GM21786 (cell line): ENCODE measurements around the gene CRNKL1.

ENCODE experiments used
- ATAC-seq: cut with Tn5 transposase; IDR thresholded peaks from one replicate; pipeline ENCODE4 v1.9.1; 2021; ENCODE audit not compliant: unreplicated experiment

The CRNKL1 gene

DNA sequence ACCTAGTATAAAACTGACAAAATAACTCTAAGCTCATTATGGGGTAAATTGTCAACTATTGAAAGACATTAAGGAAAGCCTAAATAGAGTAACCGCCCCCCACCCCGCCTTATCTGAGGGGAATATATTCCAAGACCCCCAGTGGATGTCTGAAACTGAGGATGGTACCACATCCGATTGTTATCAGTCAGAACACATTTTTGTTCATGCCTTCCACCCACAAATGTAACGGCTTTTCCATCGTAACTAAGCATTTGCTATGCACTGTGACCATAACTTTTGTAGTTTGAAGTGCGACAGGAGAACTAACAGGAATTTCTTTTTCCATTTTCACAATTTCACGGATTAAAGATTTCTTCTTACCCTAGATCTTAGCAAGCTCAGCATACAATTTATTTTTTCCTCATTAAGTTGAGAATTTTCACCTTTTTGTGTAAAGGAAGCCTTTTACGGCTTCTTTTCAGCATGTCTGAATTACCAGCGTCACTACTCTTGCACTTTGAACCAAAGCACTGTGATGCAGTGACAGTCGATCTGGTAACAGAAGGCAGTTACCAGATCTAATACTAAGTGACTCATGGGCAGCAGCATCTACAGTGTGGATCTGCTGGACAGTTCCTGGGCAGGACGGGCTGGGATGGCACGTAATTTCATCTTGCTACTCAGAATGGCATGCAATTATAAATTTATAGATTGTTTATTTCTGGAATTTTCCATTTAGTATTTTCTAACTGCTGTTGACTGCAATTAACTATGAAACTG lies 11.9 kb upstream of the CRNKL1 start:
- no peak for ATAC-seq

DNA sequence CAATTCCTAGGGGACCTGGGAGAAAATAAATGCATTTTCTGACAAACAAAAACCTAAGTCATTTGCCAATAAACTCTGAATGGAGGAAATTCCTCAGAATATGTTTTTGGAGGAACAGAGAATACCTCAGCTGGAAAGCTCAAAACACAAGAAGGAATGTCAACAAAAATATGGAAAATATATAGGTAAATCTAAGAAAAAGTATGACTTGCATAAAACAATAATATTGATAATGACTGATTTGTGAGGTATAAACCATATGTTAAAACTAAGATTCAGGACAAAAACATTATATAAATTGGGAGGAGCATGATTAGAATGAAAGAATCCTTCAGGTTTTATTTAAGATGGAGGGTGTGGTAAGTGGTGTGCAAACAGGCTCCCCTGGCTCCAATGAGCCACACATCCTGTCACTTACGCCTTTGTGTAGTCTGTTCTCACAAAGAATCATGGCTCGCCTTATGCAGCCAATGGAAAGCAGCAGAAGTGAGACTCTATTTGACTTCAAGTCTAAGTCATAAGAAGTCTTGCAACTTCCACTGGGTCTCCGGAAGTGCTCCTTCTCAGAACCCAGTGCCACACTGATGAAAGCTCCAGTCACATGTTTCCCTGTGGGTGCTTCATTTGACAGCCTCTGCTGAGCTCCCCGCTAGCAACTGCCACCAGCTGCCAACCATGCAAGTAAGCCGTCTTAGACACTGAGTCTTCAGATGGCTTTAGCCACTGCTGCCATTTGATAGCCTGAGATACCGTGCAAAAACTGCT lies 8.2 kb upstream of the CRNKL1 start:
- ATAC-seq: no peak

DNA sequence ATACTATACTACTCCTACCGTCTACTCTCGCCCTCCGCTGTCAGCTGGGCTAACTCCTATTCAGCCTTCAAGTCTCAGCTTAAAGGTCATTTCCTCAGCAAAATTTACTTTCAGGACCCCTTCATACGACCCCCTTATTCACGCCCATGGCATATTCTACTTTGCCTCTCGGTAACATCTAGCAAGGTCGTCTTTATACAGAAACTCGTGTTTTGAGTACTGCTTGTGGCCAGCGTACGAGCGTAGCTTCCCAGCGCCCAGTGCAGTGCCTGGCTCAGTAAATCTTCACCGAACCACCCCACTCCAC lies 546 bp downstream of the CRNKL1 start:
- ATAC-seq: no peak

DNA sequence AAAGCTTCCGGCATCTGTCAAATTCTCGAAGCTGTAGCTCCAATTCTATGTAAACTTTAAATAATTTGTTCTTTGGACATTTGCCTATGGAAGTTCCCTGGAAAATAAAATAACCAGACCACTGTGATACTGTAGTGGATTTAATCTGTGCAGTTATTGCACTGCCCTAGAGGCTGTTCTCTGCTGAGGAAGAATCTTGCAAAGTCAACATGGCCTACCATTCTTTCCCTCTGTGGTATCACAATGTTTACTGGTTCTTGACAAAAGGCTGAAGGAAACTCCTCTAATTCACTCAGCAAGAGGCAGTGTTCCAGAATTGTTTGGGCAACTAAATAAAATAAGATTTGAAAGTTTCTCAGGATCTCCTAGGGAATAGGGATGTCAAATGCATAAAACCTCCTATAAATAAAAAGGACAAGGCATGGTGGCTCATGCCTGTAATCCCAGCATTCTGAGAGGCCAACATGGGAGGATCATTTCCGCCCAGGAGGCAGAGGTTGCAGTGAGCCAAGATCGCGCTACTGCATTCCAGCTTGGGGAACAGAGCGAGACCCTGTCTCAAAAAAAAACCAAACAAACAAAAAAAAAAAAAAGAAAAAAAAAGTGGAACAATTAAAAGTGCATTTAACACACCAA lies 12.4 kb downstream of the CRNKL1 start:
- ATAC-seq: no peak

DNA sequence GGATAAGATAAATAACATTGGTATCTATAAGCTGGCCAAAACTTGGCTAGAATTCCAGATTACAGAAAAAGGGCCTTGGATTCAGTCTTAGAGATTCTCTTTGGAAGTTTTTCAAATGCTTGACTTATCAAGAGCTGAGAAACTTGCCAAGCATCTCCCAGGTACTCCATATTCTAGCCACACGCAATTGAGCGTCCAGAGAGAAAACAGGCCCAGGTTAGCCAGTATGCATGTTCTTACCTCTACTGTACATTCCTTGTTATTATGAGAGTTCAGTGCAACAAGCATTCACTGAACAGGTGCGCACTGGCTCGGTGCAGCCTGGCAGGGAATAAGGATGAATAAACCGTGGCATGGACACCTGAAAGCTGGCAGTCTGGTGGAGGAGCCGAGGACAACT lies 13.7 kb downstream of the CRNKL1 start:
- no peak for ATAC-seq

DNA sequence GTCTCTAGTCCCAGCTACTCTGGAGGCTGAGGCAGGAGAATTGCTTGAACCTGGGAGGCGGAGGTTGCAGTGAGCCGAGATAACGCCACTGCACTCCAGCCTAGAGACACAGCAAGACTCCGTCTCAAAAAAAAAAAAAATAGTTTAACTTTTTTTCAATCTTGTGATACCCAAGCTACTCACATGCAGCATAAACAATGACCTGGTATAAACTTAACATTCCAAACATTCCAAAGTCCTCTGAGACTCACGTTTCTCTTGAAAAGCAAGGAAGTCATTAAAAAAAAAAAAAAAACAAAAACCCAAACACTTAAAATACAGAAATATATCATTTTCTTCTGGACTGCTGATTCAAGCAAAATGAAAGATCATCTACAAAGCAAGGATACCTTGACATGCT lies 14.3 kb downstream of the CRNKL1 start:
- ATAC-seq: no peak

DNA sequence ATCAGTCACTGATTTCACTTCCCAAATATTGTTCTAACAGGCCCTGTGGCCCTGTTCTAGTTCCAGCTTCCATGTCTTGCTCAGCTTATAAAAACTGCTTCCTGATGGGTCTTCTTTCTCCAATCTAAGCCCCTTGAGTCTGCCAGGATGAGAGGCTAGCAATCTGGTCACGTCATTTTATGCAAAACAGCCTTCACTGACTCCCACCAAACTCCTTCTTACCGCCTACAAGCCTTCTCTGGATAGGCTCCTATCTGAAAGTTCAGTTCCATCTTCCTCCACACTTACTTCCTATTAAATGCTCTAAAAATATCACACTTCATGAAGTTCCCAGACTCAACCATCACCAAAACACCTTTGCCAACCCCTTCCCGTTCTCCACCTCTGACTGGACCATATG lies 15.5 kb downstream of the CRNKL1 start:
- ATAC-seq: no peak

DNA sequence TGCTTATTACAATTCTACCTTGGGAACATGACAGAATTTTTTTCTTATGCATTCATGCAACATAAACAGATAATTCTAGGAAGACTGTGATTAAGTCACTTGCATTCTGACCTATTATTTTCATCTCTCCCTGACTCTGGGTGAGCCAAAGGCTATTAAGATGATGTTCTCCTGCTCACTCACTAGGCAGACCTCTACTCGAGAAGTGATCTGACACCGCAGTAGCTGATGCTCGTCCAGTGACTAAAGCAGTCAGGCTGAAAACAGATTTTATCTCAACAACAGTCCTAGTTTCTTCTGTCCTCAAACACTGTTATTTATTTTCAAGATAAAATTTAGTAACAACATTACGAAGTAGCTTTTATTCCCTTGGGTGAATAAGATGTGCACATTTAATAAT lies 17.8 kb downstream of the CRNKL1 start:
- no peak for ATAC-seq

DNA sequence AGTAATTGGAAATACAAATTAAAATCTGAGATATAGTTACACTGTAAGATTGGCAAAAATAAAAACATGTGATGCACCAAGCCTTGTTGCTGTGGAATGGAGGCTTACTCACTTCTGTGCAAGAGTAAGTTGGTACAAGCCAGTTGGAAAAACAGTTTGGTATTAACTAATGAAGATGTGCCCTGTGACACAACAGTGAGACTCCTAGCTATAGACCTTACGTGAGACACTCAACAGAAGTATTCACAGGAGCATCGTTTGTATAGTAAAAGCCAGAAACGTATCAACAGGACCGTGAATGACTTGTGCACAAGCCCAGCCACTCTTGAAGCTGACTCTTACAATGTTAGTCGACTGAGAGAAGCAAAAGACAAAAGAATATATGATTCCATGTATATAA lies 20.5 kb downstream of the CRNKL1 start:
- ATAC-seq: no peak

DNA sequence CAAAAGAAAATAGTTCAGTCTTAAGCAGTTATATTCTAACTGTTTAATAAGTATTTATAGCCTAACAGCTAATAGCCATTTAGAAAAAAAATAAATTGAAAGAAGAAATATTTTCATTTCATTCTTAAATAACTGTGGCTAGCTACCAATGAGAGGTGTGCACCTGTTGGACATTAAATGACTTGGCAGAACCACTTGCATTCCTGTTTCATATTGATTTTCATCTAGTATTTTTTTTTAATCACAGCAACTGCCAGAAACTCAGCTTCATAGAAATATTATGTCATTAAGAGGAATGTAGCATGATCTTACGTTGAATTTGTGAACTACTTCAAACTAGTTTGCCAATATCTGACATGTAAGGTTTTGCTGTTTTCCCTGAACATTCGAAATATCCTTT lies 25.0 kb downstream of the CRNKL1 start:
- ATAC-seq: no peak

DNA sequence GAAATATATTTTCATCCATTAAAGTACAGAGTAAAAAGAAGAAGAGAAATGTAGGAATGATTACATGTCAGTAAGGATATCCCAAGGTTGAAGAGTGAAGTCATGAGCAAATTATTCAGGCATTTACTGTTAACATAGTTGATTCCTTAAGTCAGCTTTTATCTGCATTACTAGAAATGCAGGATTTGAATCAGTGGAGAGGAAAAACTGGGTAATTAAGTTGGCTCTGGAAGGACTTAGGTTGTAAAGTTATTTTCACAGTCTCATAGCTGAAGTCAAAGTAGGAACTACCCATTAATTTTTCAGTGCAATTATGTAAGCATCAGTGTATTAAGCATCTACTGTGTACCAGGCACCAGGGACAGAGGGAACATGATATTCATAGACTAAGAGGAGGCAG lies 27.3 kb downstream of the CRNKL1 start:
- ATAC-seq: no peak

DNA sequence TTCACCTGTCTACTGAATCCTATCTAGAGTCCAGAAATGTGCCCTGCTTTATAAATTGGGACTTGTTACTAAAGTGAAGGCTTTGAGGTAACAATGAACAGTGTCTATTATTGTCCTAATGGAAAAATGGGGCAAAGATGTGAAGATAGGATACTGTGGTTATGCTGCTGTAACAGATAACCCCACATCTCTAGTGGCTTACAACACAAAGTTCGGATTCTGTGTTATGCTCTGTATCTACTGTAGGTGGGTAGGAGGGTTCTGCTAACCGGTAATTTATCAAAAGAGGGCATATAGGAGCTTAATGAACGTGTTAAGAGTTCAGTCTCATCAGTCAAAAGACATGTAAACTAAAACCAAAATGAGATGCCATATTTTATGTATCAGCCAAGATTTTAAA lies 28.9 kb downstream of the CRNKL1 start:
- ATAC-seq: no peak

DNA sequence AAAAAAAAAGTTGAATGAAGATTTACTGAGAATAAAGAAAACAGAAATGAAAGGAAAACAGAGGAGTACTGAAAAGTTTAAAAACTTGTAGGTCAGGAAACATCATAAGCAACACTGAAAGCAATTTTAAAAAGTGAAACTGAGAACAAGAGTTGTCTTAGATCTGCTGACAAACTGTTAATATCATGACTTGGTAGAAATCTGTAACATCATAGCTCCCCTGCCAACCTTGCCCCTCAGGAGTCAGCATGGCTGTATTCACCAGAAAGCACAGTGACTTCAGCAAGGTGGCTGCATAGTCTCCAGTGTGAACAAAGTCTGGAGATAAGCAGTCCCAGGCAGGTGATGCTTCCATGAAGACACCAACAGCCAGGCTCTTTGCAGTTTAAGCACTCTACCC lies 29.8 kb downstream of the CRNKL1 start:
- peak; percentile 69 for ATAC-seq

DNA sequence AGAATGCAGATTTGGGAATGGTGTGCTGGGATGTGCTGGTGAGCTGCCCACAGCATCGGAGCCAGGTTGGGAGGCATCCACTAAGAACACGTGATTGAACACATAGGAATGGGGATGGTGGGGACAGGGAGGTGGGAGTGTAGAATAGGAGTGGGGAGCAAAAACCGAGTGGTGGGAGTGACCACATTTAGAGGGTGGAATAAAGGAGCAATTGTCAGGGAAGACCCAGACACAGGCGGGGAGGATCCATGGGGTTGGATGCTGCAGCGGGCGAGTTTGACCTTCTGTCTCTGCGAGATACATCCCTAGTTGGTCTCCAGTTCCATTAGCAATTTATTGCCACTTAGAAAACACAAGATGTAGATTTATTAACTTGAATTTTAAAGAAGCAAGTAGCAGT lies 30.4 kb downstream of the CRNKL1 start:
- ATAC-seq: no peak

DNA sequence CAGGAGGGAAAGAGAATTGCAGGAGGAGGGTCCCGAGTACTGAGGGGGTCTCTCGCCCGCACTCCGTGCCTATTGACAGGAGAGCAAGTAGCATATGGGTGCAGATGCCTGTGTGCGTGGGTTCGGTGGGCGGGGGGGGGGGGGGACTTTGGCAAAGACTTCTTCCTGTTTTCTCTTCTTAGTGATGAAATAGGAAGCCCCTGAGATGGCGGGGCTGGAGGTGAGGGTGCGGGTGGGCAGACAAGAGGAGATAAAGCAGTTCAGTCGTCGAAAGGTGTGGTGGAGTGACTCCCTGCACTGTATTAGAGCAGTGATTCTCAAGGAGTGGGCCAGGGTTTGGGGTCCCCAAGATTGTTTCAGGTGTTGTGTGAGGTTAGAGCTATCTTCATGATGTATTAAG lies 31.4 kb downstream of the CRNKL1 start:
- no peak for ATAC-seq

DNA sequence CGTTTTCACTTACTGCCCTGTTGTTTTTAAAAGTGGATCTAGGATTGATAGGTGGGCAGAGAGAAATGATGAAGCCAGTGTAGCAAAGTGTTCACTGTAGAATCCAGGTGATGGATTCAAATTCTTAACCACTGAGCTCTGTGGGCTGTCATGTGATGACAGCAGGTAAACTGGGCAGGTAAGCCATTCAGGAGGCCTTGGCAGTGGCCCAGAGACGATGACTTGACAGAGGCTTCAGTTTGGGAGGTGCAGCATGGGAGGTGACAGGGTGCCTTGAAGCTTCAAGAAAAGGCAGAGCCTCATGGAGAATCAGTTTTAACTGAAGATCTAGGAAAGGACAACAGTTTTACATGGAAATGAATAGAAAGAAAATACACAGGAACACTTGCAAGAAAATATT lies 33.1 kb downstream of the CRNKL1 start:
- ATAC-seq: no peak

DNA sequence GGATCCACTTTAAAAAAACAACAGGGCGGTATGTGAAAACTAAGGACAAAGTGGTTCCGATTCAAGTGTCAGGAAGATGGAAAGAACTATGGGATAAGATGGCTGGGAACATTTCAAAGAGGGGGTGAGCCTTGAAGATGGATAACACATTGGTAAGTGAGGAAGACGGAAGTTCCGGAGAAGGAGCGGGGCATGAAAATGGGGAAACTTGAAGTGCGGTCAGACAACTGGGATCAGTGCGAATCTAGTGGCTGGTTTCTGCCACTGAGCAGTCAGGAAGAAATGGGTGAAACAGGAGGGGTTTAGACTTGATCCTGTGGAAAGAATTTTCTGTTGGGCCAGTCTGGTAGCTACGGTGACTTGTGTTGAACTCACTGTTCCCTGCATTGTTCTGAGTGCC lies 33.9 kb downstream of the CRNKL1 start:
- no peak for ATAC-seq

DNA sequence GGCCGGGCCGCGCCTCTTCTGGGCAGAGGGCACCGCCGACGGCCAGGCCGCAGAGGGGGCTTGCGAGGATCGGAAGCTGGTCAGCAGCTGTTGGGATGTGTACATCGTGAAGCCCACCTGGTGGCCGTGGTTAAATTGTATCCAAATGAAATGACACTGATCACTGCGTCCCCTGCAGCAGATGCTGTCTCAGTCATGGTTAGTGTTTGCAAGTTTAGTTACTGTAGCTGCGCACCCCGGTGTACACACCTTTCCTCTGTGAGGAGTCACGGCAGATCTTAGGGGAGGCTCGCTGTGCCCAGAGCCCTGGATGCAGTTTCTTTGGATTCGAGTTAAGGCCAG lies 34.5 kb downstream of the CRNKL1 start:
- ATAC-seq: peak; percentile 0

DNA sequence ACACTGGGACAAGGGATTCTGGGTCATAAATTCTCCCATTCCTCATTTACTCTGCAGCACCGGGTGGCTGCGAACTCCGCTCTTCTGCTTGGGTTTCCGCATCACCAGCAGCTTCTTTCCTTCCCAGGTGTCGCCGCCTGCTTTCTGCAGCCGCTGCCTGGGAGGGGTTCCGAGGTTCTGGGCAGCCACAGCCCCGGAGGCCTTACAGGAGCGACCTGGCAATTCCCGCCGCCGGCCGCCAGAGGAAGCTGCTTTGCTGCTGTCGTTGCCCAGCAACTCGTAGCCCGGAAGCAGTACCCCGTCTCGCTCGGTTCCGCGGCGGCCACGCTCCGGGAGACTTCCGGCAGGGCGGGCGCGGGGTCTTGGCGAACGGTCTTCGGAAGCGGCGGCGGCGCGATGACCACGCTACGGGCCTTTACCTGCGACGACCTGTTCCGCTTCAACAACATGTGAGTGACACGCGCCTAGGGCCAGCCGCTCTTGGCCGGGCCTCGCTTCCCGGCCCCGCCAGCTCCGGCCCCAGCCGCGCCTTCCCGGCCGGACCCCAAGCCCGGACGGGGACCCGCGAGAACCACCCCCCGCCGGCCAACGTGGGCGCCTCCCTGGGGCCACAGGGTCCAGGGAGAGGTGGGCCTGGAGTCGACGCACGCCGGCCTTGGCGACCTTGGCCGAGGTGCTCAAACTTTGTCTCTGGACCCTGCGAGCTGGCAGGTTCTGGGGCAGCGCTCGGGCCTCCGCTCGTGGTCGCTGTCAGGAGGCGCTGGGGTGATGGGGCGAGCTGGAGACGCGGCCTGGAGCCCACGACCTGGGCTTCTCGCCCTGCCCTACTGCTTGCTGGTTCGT lies 35.0 kb downstream of the CRNKL1 start, which contains the start of gene NAA20:
Gene NAA20, plus strand, starts transcription at position 362 of the 843 bp plus-strand sequence. Its CDS starts 35 bp downstream, at position 397.
- ATAC-seq: peak; percentile 99

DNA sequence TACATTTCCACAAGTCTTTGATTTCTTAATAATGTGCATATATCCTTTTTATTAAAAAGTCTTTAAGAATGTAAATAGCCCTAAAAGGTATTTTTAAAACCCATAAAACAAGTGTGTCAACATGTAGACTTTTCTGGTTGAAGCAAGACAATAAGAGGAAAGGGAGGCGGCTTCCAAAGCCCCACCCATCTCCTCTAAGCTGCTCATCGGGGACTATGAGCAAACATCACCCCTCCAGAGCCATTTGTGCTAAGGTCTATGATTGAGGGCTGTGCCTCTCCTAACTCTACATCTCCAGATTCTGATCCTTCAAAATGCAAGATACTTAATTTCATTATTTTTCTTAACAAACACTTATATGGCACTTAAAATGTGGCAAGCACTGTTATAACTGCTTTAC lies 37.6 kb downstream of the CRNKL1 start:
- ATAC-seq: no peak

DNA sequence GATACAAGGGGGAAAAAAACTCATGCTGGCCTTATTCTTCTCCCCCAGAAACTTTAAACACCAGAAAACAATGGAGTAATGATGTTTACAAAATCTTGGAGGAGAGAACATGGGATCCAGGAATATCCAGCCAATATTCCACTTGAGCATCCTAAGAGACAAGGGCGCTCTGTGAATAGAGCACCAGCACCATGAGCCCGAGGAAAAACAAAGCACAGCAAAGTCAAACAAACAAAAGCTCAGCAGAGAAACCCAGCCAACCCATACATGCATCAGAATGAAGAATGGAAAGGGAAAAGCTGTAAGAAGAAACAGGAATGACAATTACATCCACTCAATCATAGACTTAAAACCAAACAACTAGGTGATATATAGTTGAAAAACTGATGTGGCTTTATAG lies 39.7 kb downstream of the CRNKL1 start:
- ATAC-seq: no peak
